ENCODE results near the gene BCORL1. TPM values are rescaled to one million over a fixed set of nuclear protein-coding genes. Genes with fewer than 3 reads are reported as not detected.

The BCORL1 gene
- total and polyA plus RNA-seq, 2 of the 8 experiments (the other 6 are each of a cell fraction or from before 2014, with no cell fraction given): 1.4 to 6.2 TPM

DNA sequence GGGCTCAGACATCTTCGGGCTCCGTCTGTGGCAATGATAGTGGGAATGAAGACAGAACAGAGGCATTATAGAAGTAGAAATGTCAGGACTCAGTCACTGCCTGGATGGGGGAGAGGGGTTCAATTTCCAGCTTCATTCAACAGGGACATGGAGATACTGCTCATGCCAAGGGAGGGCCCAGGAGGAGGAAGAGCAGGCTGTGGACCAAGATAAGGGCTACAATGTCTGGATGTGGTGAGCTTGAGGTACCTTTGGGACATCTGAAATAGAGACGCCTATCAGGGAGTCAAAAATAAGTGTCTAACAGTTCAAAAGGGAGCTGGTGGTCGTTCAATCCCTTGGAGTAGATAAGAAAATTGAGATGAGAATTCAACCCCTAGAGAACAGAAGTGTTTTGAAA lies 93.3 kb downstream of the BCORL1 start (continued):
- no peak for TF ChIP-seq RNF2 (IDR thresholded peaks at IDR 0.05; ENCODE audit: borderline replicate concordance, low read depth, low read length, missing control alignments, poor library complexity, severe bottlenecking)
- TF ChIP-seq CHD2 (IDR thresholded peaks at IDR 0.05; ENCODE audit: low read length): no peak
- TF ChIP-seq SIX5 (IDR thresholded peaks at IDR 0.05; ENCODE audit: low read depth, low read length): no peak
